ENCODE measurements around the gene ZBTB21. TPM values are rescaled to one million over a fixed set of nuclear protein-coding genes. Genes with fewer than 3 reads are reported as not detected.

Gene ZBTB21
- total RNA-seq, 1 experiment from 2014 or later = 17.9 TPM

DNA sequence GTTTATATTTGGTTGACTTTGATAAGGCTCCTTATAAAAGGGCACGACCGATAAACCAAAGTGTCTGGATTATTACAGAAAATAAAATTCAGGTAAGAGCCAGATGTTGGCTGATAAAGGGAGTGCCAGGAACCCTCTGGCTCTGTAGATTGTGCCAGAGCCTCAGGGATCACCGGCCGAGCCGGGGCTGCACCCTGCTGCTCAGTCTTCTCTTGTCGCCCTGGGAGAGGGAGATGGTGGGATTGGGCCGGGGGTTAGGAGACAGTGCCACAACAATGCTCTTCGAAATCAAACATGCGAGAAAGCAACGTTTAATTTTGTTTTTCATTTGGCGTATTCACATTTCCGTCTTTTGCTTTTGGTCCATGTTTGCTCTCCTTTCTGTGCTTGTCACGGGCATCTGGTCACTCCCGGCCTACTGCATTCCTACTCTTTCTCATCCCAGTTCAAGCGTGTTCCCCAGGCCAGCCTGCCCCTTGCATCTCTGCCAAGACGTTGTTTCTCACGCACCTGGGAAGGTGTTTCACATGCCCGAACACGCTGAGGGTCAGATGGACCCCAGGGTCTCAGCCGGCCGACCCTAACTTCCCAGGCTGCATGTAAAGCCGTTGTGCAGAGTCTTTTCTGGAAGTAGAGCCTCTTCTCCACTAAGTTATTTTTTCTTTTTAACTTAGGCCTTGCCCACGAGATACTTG is 37.5 kb downstream of the ZBTB21 start:
- DNase-seq (ENCODE audit: low read depth, low spot score) (no peak), ATAC-seq (no peak)
- in situ Hi-C loops (cut with HindIII; ENCODE audit: low pct_unique_long_range_greater_than_20kb, low sequenced_read_pairs) = no loop called here
- TF ChIP-seq SIN3A (IDR thresholded peaks at IDR 0.05; ENCODE audit: borderline replicate concordance, insufficient read depth, low read depth, low read length) = no peak
- TF ChIP-seq TCF7L2 (IDR thresholded peaks at IDR 0.05; ENCODE audit: low read depth, low read length) = no peak
- TF ChIP-seq, protein P1, sequence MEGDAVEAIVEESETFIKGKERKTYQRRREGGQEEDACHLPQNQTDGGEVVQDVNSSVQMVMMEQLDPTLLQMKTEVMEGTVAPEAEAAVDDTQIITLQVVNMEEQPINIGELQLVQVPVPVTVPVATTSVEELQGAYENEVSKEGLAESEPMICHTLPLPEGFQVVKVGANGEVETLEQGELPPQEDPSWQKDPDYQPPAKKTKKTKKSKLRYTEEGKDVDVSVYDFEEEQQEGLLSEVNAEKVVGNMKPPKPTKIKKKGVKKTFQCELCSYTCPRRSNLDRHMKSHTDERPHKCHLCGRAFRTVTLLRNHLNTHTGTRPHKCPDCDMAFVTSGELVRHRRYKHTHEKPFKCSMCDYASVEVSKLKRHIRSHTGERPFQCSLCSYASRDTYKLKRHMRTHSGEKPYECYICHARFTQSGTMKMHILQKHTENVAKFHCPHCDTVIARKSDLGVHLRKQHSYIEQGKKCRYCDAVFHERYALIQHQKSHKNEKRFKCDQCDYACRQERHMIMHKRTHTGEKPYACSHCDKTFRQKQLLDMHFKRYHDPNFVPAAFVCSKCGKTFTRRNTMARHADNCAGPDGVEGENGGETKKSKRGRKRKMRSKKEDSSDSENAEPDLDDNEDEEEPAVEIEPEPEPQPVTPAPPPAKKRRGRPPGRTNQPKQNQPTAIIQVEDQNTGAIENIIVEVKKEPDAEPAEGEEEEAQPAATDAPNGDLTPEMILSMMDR (IDR thresholded peaks at IDR 0.05) = no peak
- no peak for TF ChIP-seq POLR2AphosphoS5 (IDR thresholded peaks at IDR 0.05; ENCODE audit: low read depth, low read length)
- TF ChIP-seq, protein P2, sequence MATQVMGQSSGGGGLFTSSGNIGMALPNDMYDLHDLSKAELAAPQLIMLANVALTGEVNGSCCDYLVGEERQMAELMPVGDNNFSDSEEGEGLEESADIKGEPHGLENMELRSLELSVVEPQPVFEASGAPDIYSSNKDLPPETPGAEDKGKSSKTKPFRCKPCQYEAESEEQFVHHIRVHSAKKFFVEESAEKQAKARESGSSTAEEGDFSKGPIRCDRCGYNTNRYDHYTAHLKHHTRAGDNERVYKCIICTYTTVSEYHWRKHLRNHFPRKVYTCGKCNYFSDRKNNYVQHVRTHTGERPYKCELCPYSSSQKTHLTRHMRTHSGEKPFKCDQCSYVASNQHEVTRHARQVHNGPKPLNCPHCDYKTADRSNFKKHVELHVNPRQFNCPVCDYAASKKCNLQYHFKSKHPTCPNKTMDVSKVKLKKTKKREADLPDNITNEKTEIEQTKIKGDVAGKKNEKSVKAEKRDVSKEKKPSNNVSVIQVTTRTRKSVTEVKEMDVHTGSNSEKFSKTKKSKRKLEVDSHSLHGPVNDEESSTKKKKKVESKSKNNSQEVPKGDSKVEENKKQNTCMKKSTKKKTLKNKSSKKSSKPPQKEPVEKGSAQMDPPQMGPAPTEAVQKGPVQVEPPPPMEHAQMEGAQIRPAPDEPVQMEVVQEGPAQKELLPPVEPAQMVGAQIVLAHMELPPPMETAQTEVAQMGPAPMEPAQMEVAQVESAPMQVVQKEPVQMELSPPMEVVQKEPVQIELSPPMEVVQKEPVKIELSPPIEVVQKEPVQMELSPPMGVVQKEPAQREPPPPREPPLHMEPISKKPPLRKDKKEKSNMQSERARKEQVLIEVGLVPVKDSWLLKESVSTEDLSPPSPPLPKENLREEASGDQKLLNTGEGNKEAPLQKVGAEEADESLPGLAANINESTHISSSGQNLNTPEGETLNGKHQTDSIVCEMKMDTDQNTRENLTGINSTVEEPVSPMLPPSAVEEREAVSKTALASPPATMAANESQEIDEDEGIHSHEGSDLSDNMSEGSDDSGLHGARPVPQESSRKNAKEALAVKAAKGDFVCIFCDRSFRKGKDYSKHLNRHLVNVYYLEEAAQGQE (IDR thresholded peaks at IDR 0.05; ENCODE audit: insufficient read depth in 1 of 2, low read depth in 2 of 2, low read length in 1 of 2) = no peak
- POLR2A ChIA-PET = no interaction called here
- Histone ChIP-seq H3K27me3 (ENCODE audit: control insufficient read depth, insufficient read depth, low read length) (no peaks in the 10 kb centered on the region), H3K36me3 (ENCODE audit: control insufficient read depth, insufficient read depth, low read length) (no peaks in the 10 kb centered on the region), H3K4me3 (ENCODE audit: low read depth in 2 of 2, low read length in 2 of 2) (no peak overlapping the region), H3K9me3 (ENCODE audit: control insufficient read depth, insufficient read depth, low read depth, low read length) (no peaks in the 10 kb centered on the region), H3K27ac (ENCODE audit: low read length) (no peak overlapping the region), H3K4me1 (ENCODE audit: control insufficient read depth, insufficient read depth, low read length) (no peaks in the 10 kb centered on the region)
- intact Hi-C loops (cut with micrococcal nuclease; ENCODE audit: unreplicated experiment) = no loop called here
- CTCF ChIA-PET = no interaction called here
- BruUV-seq (replicated peaks) = no TSS peak

DNA sequence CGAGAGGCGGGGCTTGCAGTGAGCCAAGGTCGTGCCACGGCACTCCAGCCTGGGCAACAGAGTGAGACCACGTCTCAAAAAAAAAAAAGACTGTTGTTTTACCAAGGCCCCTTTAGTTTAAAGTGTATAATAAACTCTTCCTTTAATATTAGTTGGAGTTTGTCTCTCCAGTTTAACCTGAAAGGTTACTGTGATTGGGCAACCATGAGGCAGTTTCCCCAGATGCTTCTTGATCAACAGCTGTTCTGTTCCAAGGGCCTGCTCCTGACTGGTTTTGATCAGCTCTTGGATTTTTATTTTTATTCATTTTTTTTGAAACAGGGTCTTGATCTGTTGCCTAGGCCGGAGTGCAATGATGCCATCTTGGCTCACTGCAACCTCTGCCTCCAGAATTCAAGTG is 38.3 kb downstream of the ZBTB21 start:
- ChIA-PET POLR2A (interaction anchor here (0.7 kb wide), 1 partner anchor 54 kb away, joined by 4 read pairs; no protein-coding TSS in a partner anchor), CTCF (no interaction called here)
- TF ChIP-seq, protein P1 (IDR thresholded peaks at IDR 0.05) = no peak
- TF ChIP-seq, protein P2 (IDR thresholded peaks at IDR 0.05; ENCODE audit: insufficient read depth in 1 of 2, low read depth in 2 of 2, low read length in 1 of 2) = no peak
- TF ChIP-seq TCF7L2 (IDR thresholded peaks at IDR 0.05; ENCODE audit: low read depth, low read length) (no peak), SIN3A (IDR thresholded peaks at IDR 0.05; ENCODE audit: borderline replicate concordance, insufficient read depth, low read depth, low read length) (no peak), POLR2AphosphoS5 (IDR thresholded peaks at IDR 0.05; ENCODE audit: low read depth, low read length) (no peak)
- Histone ChIP-seq H3K4me1 (ENCODE audit: control insufficient read depth, insufficient read depth, low read length) (no peaks in the 10 kb centered on the region), H3K9me3 (ENCODE audit: control insufficient read depth, insufficient read depth, low read depth, low read length) (no peaks in the 10 kb centered on the region), H3K36me3 (ENCODE audit: control insufficient read depth, insufficient read depth, low read length) (no peaks in the 10 kb centered on the region), H3K27me3 (ENCODE audit: control insufficient read depth, insufficient read depth, low read length) (no peaks in the 10 kb centered on the region), H3K27ac (ENCODE audit: low read length) (no peak overlapping the region), H3K4me3 (ENCODE audit: low read depth in 2 of 2, low read length in 2 of 2) (no peak overlapping the region)
- BruUV-seq (replicated peaks) = no TSS peak
- DNase-seq (ENCODE audit: low read depth, low spot score) (no peak), ATAC-seq (no peak)
- intact Hi-C loops (cut with micrococcal nuclease; ENCODE audit: unreplicated experiment) = no loop called here
- in situ Hi-C loops (cut with HindIII; ENCODE audit: low pct_unique_long_range_greater_than_20kb, low sequenced_read_pairs) = no loop called here
